NCI-H2029 treated with DMSO at 0.1 percent for 48 hours (cell line): ENCODE measurements around the gene KLRF1.
"Not testable (repeated sequence)": the region's sequence is repeated elsewhere in the genome, so short reads cannot be mapped to it uniquely, and the experiment has no call there.

ENCODE experiments used
- DNase-seq: peaks from one replicate; lab custom pipeline; 2025; lab: John Stamatoyannopoulos, UW

KLRF1 gene

DNA sequence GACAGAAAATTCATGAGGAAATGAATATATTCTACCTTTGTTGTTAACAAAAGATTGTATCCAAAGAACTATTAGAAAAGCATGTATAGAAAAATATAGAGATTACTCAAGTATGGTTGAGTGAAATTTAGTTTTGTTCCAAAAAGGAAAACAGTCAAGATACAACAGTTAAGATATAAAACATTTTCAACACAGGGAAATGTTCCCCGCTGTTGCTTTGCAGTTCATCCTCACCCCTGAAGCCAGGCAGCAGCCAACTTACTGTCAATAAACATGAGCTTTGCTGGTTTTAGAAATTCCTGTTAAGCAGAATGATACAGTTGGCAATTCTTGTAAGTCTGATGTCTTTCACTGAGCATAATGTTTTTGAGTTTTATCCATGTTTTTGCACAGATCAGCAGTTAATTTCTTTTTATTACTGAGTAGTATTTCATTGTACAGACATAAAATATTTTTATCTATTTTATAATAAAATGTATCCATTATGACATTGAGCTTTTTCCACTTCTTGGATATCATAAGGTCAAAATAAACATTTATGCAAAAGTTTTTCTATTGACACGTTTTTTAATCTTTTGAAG is 43.1 kb downstream of the KLRF1 start:
- DNase-seq, result no peak

DNA sequence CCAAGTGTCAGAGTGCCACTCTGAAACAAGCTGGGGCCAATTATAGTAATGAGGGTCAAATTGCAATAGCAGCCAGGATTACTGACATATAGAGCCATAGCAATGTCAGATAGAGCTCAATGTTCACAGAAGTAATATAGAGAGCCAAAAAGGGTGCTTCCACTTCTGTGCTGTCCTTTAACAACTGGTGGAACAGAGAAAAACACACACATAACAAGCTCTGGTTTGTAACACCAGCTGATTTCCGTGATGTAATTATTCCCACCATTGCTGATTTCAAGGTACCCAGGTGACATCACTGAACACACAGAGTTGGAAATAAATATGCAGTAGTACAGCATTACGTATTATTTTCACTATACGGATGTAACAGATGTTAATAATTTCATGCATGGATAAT is 44.9 kb downstream of the KLRF1 start:
- DNase-seq, result no peak

DNA sequence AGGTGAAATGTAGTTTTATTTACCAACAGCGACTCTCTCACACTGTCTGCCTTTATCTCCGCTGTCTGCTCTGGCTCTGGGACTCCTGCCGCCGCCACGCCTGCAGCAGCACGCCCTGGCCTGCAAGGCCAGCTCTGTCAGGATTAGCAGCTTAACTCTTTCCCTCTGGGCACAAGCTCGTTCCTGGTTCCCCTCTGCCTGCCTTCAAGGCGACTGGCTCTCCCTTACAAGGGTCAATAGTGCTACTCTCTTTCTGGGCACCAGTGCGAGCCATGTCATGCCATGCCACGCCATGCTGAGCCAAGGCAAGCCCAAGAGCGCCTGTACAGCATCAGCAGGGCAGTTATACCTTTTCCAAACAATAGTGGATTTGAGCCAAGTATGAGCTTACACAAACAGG is 45.5 kb downstream of the KLRF1 start:
- DNase-seq, result no peak

DNA sequence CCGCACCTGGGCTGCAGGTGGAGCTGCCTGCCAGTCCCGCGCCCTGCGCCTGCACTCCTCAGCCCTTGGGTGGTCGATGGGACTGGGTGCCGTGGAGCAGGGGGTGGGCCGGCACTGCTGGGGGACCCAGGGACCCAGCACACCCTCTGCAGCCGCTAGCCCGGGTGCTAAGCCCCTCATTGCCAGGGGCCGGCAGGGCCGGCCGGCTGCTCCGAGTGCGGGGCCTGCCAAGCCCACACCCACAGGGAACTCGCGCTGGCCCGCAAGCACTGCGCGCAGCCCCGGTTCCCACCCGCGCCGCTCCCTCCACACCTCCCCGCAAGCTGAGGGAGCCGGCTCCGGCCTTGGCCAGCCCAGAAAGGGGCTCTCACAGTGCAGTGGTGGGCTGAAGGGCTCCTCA is 48.8 kb downstream of the KLRF1 start:
- not testable (repeated sequence) for DNase-seq

DNA sequence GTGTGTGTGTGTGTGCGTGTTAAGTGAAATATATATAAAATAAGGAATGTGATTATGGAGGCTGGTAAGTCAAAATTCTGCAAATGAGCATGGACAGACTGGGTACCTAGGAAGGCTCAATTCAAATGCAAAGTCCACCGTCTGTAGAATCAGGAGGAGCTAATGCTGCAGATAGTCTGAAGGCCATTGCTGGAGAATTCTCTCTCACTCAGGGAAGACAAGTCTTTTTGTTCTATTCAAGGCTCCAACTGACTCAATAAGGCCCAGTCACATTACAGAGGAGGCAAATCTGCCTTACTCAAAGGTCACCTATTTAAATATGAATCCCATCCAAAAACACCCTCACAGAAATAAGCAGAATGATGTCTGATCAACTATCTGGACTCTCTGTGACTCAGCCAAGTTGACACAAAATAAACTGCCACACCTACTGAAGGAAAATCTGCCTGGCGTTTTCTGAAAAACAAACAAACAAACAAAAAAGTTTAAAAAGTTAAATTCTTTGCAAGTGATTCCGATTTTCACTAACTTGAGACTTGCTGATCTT is 53.3 kb downstream of the KLRF1 start:
- DNase-seq, result no peak

- no peak for DNase-seq
Measured at GRCh38 chr12:9881246-9881645, 54.0 kb downstream of the KLRF1 start, which contains the start of gene KLRF2. Gene KLRF2 (plus strand): TSS chr12:9881489. CDS start chr12:9881596, 107 bp downstream.

GRCh38 chr12:9881988-9882387 is 54.7 kb downstream of the KLRF1 start:
- DNase-seq, result no peak

DNA sequence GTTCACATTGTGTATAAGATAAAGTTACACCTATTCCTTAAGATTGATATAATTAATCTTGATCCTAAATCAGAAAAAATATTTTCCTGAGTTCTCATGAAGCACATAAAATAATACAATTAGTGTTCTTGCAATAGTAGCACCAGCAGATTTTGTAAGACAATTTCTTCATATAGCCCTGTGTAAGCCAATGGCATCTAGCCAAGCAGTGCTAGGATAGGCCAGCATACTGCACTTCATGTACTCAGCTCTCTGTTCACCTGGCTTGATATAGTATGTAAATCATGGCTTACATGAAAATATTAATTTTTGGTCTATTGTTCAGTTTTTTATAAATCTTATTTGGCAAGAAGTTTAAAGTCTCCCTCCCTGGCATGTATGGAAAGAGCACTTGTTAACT is 55.9 kb downstream of the KLRF1 start:
- DNase-seq, result no peak

GRCh38 chr12:9888665-9889273 is 61.5 kb downstream of the KLRF1 start:
- DNase-seq, result no peak
